Bronchial smooth muscle cell (primary cell): ENCODE results near the gene KRT222. TPM values are rescaled to one million over a fixed set of nuclear protein-coding genes. Genes with fewer than 3 reads are reported as not detected.

Experiments
- total RNA-seq: library from RNA; depleted of rRNA; stranded (reverse); fragments of >200 nt; gene quantifications from 2 replicates; pipeline ENCODE4 v1.2.1, GENCODE V29; 2014

Gene KRT222
- under 0.01 TPM in 1 of 2 replicates, not detected in the other for total RNA-seq

DNA sequence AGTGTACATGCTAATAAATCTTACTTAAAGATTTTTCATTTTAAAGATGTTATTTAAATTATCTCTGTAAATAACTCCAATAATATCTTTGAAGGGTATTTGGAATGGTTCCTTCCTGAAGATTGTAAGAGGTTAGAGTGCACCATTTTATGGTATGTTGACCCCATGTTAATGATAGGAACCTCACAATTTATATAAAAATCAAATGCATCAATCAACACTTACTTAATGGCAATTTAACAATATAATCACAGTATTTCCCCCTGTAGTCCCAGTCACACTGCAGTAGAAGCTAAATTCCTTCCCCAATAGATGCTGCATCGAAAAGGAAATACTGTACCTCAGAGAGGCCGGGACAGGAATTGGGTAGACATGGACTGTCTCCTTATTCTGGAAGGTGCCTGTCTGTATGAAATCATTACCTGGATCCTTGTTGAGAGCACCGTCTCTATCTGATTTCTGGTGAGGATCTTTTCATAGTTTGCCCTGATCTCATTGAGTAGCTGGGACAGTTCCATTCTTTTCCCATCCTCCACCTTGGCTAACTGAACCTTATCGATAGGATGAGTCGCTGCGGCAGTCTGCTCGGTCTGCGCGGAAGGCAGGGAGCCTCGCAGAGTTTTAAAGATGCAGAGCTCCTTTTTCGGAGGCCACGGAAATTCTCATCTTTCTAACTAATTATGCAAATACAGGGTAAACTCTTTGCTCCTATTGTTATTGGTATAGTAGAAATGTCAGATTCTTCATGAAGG is at the start of gene KRT222:
TSS of gene KRT222 (minus strand) at position 596 of the 752 bp plus-strand sequence. CDS start at position 518, 78 bp downstream.

GRCh38 chr17:40703652-40704051 is 38.7 kb upstream of the KRT222 start, which contains the start of gene KRT24:
Gene KRT24, minus strand, starts transcription at chr17:40703752. Its CDS starts 59 bp downstream, at chr17:40703693.

DNA sequence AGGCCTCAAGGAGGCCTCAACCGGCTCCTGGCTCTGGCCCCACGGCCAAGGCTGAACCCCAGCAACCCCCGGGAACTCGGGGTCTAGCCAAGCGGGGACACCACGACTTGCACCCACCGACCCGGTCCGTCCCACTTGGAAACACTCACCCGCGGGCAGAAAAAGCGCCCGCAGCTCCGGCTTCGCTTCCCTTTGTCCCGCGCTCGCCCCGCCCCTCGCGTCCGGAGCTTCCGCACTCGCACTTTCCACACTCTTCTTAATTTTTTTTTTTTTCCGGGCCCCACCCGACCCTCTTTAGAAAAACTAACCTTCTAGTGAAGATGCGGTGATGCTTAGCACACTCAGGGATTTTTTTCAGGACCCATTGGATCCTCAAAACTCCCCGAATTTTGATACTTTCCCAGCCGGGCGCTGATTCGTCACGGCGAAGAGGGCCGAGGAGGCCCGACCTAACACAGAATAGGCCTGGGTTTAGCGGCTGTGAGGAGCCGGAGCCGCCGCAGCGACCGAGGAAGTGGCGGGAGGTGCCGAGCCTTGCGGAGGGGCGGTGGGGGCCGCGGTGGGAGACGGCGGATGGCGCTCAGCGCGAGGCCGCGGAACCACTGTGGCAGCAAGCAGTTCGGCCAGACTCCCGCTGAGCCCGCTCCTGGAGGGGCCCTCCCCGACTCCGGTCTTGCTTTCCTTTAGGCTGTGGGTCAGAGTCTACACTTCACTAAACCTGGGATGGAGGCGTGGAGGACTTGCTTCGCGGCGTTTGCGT is 17.2 kb downstream of the KRT222 start, which contains the start of gene SMARCE1:
TSS of gene SMARCE1 (minus strand) at position 195 of the 760 bp plus-strand sequence. CDS start 2,016 bp downstream, outside the sequence.

Other genes starting within 250 kb of the KRT222 start
- 1.7 and 14.8 TPM in 2 replicates for gene TOP2A, start 247.3 kb downstream of the KRT222 start, total RNA-seq
- gene IGFBP4, start 221.7 kb downstream of the KRT222 start, total RNA-seq = 218 and 260 TPM in 2 replicates
- gene TNS4, start 163.6 kb downstream of the KRT222 start, total RNA-seq = not detected in 2 replicates
- gene CCR7, start 99.7 kb downstream of the KRT222 start, total RNA-seq = not detected in 2 replicates
- gene SMARCE1, start 17.4 kb downstream of the KRT222 start, total RNA-seq = 89.4 and 93.0 TPM in 2 replicates
- not detected in 2 replicates for gene KRT24, start 38.6 kb upstream of the KRT222 start, total RNA-seq
- gene KRT25, start 90.2 kb upstream of the KRT222 start, total RNA-seq = not detected in 2 replicates
- not detected in 2 replicates for gene KRT26, start 107.0 kb upstream of the KRT222 start, total RNA-seq
- gene KRT27, start 117.4 kb upstream of the KRT222 start, total RNA-seq = not detected in 2 replicates
- gene KRT28, start 134.8 kb upstream of the KRT222 start, total RNA-seq = not detected in 2 replicates
- gene KRT10, start 157.4 kb upstream of the KRT222 start, total RNA-seq = 2.2 and 4.3 TPM in 2 replicates
- gene KRT12, start 202.0 kb upstream of the KRT222 start, total RNA-seq = not detected in 2 replicates
- not detected in 2 replicates for gene KRT20, start 220.1 kb upstream of the KRT222 start, total RNA-seq